ENCODE data around the gene ITGBL1.

Gene ITGBL1

DNA sequence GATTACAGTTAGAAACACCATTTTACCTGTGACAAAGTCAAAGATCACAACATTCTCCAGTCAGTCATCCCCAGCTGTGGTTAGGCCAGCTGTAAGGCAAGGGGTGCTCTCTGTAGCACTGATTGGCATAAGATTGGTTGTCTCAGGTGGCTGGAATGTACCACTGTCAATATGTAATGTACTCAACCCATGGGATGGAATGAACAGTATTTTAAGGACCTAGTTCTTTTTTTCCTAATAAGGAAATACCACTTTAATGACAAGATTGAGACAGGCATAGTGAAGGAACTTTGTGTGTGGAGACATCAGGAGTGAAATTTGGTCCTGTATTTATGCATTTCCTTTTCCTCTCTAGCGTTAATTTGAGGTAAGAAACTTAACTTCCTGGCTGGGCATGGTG is 310.7 kb downstream of the ITGBL1 start:
- no peak for DNase-seq

Data from 8988T (cell line).